DOHH2 (cell line): ENCODE results near the gene MYLIP.

ENCODE experiments used
- EZH2phosphoT487 ChIP-seq: fragments of 200-600 bp; sonication (generic); IDR thresholded peaks from 2 replicates; pipeline ENCODE4 v1.6.1; 2017; ENCODE audit warnings: borderline replicate concordance, mild to moderate bottlenecking, antibody characterized with exemption, low read length, moderate library complexity, mixed read lengths
- TF ChIP-seq, protein P1 (sequence below): fragments of 200-600 bp; sonication (generic); IDR thresholded peaks from one replicate; pipeline ENCODE4 v1.5.1; 2014; ENCODE audit warnings: antibody characterized with exemption, mild to moderate bottlenecking, low read depth, low read length; ENCODE audit not compliant: poor library complexity, severe bottlenecking

DNA sequence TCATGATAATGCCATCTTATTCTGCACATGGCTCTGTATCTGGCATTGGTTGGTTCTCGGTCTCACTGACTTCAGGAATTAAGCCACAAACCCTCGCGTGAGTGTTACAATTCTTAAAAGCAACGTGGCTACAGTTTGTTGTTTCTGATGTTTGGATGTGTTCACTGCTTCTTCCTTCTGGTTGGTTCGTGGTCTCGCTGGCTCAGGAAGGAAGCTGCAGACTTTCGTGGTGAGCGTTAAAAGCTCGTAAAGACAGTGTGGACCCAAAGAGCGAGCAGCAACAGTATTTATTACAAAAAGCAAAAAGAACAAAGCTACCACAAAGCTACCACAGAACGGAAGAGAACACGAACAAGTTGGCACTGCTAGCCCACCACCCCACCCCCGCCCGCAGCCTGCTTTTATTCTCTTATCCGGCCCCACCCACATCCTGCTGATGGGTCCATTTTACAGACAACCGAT is 51.1 kb downstream of the MYLIP start:
- TF ChIP-seq, protein P1, sequence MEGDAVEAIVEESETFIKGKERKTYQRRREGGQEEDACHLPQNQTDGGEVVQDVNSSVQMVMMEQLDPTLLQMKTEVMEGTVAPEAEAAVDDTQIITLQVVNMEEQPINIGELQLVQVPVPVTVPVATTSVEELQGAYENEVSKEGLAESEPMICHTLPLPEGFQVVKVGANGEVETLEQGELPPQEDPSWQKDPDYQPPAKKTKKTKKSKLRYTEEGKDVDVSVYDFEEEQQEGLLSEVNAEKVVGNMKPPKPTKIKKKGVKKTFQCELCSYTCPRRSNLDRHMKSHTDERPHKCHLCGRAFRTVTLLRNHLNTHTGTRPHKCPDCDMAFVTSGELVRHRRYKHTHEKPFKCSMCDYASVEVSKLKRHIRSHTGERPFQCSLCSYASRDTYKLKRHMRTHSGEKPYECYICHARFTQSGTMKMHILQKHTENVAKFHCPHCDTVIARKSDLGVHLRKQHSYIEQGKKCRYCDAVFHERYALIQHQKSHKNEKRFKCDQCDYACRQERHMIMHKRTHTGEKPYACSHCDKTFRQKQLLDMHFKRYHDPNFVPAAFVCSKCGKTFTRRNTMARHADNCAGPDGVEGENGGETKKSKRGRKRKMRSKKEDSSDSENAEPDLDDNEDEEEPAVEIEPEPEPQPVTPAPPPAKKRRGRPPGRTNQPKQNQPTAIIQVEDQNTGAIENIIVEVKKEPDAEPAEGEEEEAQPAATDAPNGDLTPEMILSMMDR, result no peak
- TF ChIP-seq EZH2phosphoT487, result no peak
